Inflammatory macrophage treated with lipopolysaccharide for 4 hours (primary cell): Measurements from ENCODE around the gene SLC7A8.
"Not testable (repeated sequence)": the region's sequence is repeated elsewhere in the genome, so short reads cannot be mapped to it uniquely, and the experiment has no call there.

Experiments
- DNase-seq: peaks from one replicate; pipeline ENCODE4 v3.0.0-alpha.2; 2020

SLC7A8 gene

GRCh38 chr14:23112359-23113178, 70.9 kb downstream of the SLC7A8 start:
- DNase-seq: peak; percentile 55

GRCh38 chr14:23110579-23111365, 72.7 kb downstream of the SLC7A8 start:
- DNase-seq: no peak

DNA sequence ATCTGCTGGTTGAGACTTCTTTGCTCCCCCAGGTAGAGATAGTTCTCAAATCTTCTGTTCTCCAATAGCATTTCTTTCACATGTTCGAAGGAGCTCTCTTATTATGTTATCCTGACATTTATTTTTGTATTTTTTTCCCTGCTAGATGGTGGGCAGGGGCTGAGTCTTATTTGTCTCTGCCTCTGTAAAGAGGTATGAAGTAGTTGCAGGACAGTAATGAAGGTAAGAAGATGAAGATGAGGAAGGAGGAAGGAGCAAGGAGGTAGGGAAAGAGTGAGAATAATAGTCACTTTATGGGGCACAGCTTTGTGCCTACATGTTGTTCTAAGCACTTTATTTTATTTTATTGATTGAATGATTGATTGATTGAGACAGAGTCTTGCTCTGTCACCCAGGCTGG, 73.7 kb downstream of the SLC7A8 start:
- no peak for DNase-seq

DNA sequence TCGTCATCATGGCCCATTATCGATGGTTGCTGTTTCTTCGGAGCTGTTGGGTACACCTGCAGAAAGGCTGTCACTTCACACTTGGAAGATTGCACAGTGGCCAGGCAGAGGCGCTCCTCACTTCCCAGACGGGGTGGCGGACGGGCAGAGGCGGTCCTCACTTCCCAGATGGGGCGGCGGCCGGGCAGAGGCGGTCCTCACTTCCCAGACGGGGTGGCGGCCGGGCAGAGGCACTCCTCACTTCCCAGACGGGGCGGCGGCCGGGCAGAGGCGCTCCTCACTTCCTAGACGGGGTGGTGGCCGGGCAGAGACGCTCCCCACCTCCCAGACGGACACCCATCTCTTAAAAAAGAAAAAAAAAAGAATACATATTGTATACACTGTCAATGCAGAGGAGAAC, 75.3 kb downstream of the SLC7A8 start:
- DNase-seq: not testable (repeated sequence)

GRCh38 chr14:23107620-23108019, 75.8 kb downstream of the SLC7A8 start:
- DNase-seq: not testable (repeated sequence)

- DNase-seq: no peak
Measured at GRCh38 chr14:23106747-23107045, 76.8 kb downstream of the SLC7A8 start.

GRCh38 chr14:23105348-23105824, 78.1 kb downstream of the SLC7A8 start:
- DNase-seq: no peak

DNA sequence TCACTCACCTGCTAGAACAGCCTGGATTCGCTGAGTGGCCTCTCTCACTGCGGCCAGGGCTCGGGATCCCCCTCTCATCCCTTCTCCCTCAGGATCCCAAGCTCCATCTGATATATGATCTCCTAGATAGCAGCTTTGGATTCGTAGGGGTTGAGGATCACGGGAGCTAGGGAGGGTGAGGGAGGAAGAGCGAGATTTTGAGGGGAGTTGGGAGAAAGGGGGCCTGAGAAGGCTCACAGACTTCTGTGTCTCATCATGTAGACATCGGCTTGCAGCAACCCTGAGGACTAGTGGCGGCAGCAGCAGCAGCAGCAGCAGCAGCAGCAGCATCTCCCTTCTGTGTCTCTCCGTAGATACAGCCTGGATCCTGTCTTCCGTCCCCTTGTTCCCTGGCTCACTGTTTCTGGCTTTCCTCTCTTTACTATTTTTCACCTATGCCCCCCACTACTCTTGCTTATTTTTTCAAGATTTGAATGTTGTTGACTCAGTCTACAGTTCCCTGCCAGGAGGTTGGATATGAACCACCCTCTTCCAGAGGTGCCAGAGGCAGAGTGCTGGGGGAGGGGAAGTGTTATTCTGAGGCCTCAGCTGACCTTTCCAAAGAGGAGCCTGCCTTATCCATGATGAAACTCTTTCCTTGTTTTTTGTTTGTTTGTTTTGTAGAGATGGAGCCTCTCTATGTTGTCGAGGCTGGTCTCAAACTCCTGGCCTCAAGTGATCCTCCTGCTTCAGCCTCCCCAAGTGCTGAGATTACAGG, 78.7 kb downstream of the SLC7A8 start, which contains the start of gene CIROP:
Gene CIROP, minus strand, starts transcription at position 399 of the 757 bp plus-strand sequence. Its CDS starts 69 bp downstream, at position 330.
- DNase-seq: no peak

GRCh38 chr14:23104070-23104590, 79.3 kb downstream of the SLC7A8 start:
- no peak for DNase-seq

GRCh38 chr14:23103581-23103980, 79.9 kb downstream of the SLC7A8 start:
- no peak for DNase-seq

- DNase-seq: no peak
Measured at GRCh38 chr14:23102801-23103200, 80.7 kb downstream of the SLC7A8 start.

DNA sequence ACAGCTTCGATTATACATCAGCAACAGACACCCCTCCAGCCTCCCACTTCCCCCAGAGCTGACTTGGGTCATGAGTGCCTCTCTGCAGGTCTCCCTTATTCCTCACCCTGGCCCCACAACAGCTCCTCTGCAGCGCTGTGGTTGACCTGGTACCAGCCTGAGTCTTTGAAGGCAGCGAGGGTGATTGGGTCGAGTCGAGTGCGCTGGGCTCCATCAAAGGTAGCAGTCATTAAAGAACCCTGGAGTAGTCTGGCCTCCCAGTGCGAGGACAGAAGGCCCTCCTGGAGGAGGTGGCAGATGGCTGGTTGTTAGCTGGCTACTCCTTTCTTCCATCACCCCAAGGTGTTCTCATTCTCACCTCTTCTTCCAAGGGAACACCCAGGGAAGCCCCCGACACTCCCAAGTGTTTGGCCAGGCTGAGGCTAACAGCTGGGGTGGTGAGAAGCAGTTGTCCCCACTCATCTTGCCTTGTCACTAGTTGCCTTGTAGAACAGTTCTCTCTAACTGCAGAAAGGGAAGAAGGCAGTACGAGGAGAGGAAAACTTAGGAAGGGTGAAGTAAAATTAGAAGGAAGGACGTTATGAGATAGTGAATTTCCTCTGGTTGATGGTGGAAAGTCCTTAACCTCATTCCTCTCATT, 81.4 kb downstream of the SLC7A8 start:
- DNase-seq: no peak

DNA sequence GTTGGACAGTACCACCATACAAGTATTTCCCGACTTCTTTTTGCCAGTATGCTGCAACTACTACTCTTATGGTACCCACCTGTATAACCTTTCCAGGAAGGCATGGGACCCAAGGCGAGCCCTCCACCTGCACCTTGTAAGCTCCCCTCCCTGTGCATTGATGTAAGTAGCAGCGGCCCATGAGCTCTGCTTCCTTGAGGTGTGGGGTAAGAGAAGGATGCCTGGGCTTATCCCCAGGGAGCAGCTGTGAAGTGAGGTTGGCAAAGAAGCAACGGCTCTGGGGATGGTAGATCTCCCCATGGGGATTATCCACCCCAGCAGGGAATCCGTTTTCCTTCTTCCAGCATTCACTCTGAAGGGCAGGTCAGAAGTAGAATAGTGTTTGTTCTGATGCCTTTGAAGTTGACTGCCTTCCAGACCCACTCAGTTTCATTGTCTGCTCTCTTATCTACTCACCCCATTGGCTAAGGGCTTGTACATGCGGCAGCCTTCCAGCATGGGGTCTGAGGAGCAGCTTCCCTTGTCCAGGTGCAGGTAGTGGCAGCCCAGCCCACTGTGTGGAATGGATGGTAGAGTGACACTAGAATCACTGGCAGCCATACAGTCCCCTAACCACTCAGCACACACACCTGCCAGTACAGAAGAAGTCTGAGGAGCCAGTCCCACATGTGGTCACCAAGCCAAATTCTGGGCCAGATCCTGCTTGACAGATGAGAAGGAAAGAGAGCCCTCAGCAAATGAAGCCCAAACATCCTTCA, 82.1 kb downstream of the SLC7A8 start:
- no peak for DNase-seq

DNA sequence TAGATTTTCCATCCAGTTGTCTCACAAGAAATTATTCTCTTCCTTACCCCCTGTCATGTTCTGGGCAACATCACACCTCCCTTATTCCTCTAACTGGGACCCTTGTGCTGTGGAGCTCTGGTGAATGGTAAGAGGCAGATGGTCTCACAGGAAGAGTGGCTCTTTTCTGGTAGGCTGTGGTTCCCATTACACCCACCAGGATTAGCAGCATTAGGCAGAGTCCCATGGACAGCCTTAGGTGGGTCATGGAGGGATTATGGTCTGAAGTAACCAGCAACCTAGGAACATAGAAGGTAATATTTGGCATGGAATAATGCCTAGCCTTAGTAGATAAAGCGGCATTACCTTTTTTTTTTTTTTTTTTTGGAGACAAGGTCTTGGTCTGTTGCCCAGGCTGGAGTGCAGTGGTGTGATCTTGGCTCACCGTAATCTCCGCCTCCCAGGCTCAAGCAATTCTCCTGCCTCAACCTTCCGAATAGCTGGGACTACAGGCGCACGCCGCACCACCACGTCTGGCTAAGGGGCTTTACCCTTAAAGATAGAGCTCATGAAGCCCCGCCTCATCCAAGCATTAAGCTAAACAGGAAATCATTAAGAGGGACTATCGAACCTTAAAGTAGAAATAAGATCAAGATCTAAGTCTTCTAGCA, 84.1 kb downstream of the SLC7A8 start:
- DNase-seq: no peak

GRCh38 chr14:23097786-23098185, 85.7 kb downstream of the SLC7A8 start:
- no peak for DNase-seq

DNA sequence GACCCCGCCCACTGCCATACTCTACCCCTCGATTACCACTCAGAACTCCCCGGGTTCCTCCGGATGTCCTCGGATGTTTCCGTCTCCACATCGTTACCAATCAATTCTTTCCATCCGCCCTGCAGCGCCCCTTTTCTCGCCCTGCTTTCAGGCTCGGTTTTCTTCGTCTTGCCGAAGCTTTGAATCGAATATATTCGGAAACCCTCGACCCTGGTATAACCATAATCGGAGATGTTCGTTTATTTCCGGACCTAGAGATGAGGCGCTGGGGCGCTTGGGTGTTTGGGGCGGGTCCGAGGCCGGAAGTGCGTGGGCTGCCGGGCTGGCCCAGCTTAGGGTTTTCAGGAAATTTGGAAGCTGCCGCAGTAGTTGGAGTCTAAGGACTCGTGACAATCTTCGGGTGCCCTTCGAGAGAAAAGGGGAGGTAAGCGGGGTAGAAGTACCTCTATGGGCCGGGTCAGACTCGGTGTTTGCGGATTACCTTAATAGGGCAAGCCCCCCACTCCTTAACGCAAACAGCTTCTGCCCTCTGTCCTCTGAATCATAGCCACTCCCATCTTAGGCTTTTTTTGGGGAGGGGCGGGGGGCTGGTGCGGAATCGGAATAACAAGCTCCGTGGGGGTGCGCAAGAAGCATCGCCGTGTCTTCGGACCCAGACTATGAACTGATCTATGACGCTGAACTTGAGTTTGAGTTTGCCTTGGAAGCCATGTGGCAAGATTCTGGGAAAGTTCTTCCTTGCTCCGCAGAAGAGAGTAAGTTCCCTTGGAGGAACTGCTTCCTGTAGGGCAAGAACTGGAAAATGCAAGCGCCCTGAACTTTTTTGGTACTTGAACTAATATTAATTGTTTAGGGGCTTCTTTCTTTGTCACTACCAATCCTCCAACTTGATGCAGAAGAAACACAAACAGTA, 88.0 kb downstream of the SLC7A8 start, which contains the start of gene C14orf119:
Gene C14orf119, plus strand, starts transcription at position 310 of the 913 bp plus-strand sequence. CDS start 2,154 bp downstream, outside the sequence.
- peak; percentile 100 for DNase-seq

GRCh38 chr14:23094666-23095195, 88.7 kb downstream of the SLC7A8 start, which contains the start of gene ACIN1:
TSS of gene ACIN1 (minus strand) at chr14:23095136. CDS start at chr14:23095112, 24 bp downstream.
- peak; percentile 82 for DNase-seq

DNA sequence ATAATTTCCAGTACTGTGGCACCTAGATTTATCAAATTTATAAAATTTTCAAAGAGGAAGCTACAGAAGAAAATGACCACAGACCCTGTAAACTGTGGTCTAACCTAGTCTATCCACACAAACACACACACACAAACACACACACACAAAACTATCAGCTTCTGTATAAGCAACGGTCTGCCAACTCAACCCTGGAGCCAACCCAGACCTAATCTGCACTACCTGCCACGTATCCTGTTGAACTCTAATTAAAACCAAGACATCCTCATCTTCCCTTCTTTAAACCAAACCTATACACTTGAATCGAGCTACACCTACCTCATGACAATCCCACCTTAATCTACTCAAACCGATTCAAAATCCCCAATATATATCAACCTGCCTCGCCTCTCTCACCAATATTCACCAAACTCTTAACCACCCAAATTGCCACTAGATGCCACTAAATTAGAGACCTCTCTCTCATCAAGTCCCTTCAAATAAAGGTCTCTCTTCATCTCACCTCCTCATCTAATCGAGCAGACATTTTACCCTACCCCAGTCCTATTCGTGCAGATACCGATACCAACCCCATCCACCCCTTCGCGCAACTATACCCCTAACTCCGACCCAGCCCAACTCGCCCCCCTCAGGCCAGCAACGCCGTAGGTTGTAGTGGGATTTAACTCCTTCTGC, 89.3 kb downstream of the SLC7A8 start:
- no peak for DNase-seq

DNA sequence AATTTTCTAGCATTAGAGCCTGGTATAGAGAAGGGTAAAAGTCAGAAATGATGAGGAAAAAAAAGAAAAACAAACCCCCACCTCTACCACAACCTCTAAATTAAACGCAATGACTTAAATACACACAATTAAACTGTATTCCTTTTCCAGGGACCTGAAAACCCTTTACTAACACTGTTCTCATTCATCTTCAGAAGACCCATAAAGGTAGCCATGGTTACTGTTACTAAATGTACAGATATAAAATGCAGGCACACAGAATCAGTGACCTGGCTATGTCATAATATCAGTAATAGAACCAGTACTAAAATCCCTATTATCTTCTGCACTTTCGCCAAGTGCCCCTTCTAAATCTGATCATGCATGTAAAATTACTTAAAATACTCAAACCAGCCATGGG, 89.9 kb downstream of the SLC7A8 start:
- no peak for DNase-seq
